ENCODE measurements around the gene POU6F2. TPM values are rescaled to one million over a fixed set of nuclear protein-coding genes. Genes with fewer than 3 reads are reported as not detected.

Gene POU6F2
- total and polyA plus RNA-seq, 4 donors, result 1.1 to 2.0 (median 1.6) TPM

DNA sequence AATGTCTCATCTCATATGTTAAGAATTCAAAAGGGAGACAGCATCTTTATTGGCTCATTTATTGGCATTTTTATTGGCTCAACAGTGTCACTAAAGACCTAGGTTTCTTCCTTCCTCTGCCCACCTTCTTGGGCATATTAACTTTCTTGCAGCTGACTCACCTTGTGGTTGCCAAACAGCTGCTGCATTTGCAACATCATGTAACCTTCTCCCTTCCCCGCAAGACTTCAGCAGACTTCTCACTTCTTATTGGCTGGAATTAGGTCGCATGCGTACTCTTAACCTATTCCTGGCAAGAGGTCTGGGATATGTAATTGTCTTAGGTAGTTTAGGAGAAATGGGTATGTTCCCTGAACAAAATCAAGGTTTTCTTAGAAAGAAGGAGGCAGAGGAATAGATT lies 263.2 kb downstream of the POU6F2 start:
- Histone ChIP-seq H3K4me3 (ENCODE audit: low read depth, low read length) (no peak overlapping the region), H3K36me3 (ENCODE audit: control insufficient read depth, insufficient read depth, low read length) (no peaks in the 10 kb centered on the region), H3K9me3 (ENCODE audit: control insufficient read depth, insufficient read depth, low read length) (no peaks in the 10 kb centered on the region), H3K27ac (ENCODE audit: low read depth, low read length) (no peak overlapping the region), H3K4me1 (ENCODE audit: control insufficient read depth, insufficient read depth, low read length) (no peaks in the 10 kb centered on the region), H3K27me3 (ENCODE audit: control insufficient read depth, insufficient read depth, low read length) (no peaks in the 10 kb centered on the region)
- no peak for DNase-seq (ENCODE audit: low read depth in 4 of 6, low spot score in 6 of 6)
- 100% methylated on average over 2 of the region's 3 CpGs for WGBS (ENCODE audit: insufficient coverage)

DNA sequence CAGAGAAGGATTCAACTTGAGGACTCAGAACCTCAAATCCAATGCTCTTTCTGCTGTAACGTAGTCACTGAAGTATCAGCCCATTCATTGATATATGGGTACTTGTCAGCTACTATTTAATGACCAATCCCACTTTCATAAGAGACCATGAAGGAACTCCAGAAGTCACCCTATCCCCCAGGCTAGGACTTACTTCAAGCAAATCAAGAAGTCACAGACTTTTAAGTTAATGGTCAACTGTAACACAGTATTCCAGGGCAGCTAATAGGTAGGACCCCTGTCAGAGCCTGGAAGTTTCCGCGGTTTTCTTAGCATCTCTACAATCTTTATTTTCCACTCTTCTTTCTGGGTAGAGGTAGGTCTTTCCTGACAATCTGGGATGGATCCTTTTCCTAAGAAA lies 269.9 kb downstream of the POU6F2 start:
- Histone ChIP-seq H3K4me3 (ENCODE audit: low read depth, low read length) (no peak overlapping the region), H3K36me3 (ENCODE audit: control insufficient read depth, insufficient read depth, low read length) (no peaks in the 10 kb centered on the region), H3K27me3 (ENCODE audit: control insufficient read depth, insufficient read depth, low read length) (no peaks in the 10 kb centered on the region), H3K9me3 (ENCODE audit: control insufficient read depth, insufficient read depth, low read length) (no peaks in the 10 kb centered on the region), H3K27ac (ENCODE audit: low read depth, low read length) (no peak overlapping the region), H3K4me1 (ENCODE audit: control insufficient read depth, insufficient read depth, low read length) (no peaks in the 10 kb centered on the region)
- no peak for DNase-seq (ENCODE audit: low read depth in 4 of 6, low spot score in 6 of 6)
- WGBS (ENCODE audit: insufficient coverage), result 100% methylated on average over 1 of the region's 3 CpGs

DNA sequence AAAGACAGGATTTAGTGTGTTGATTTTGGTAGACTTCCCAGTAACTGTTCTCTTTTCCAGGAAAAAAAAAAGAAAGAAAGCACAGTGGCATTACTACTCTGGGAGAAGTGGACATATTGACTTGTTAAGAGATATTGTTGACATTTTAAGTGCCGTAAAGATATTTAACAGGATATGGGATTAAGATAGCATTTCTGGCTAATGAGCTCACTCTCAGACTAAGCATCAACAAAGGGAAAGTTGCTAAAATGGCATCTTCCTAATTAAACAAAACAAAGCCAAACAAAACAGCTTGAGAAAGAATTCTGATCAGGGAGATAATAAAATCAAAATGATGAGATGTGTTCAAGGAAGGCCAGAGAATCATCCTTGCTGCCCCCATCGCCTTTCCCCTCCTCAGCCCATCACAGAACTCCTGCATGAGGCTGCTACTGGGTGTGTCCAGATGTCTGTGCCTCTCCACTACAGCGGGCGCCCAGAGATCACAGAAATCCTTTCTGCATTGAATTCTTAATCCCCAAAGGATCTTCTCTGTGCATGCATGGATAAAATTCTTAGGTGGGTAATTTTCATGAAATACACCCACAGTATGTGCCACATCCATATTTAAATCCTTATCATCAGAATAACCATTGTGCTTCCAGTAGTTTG lies 270.5 kb downstream of the POU6F2 start:
- no peaks in the 10 kb centered on the region for H3K9me3 ChIP-seq (ENCODE audit: control insufficient read depth, insufficient read depth, low read length)
- no peak for DNase-seq (ENCODE audit: low read depth in 4 of 6, low spot score in 6 of 6)
- no peaks in the 10 kb centered on the region for H3K36me3 ChIP-seq (ENCODE audit: control insufficient read depth, insufficient read depth, low read length)
- H3K4me1 ChIP-seq (ENCODE audit: control insufficient read depth, insufficient read depth, low read length), result no peaks in the 10 kb centered on the region
- no peak overlapping the region for H3K27ac ChIP-seq (ENCODE audit: low read depth, low read length)
- H3K4me3 ChIP-seq (ENCODE audit: low read depth, low read length), result no peak overlapping the region
- 100% methylated on average over 1 of the region's 4 CpGs for WGBS (ENCODE audit: insufficient coverage)
- no peaks in the 10 kb centered on the region for H3K27me3 ChIP-seq (ENCODE audit: control insufficient read depth, insufficient read depth, low read length)

DNA sequence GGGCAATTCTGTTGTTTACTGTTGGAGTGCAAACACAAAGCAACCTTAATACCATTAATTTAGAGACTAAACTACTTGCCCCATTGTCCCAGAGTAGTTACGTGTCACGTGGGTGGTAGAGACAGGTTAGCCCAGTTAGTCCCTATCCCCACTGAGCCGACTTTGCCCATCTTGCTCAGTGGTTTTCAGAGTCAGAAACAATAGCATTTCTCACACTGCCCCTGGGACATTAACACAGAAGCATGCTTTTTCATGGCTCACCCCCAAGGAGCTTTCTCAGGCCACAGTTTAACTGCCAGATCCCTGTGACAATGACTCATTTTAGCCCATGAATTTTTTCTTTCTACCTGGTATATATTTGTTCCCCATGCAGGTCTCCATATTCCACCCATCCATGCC lies 271.0 kb downstream of the POU6F2 start:
- Histone ChIP-seq H3K36me3 (ENCODE audit: control insufficient read depth, insufficient read depth, low read length) (no peaks in the 10 kb centered on the region), H3K4me1 (ENCODE audit: control insufficient read depth, insufficient read depth, low read length) (no peaks in the 10 kb centered on the region), H3K27me3 (ENCODE audit: control insufficient read depth, insufficient read depth, low read length) (no peaks in the 10 kb centered on the region), H3K4me3 (ENCODE audit: low read depth, low read length) (no peak overlapping the region), H3K27ac (ENCODE audit: low read depth, low read length) (no peak overlapping the region), H3K9me3 (ENCODE audit: control insufficient read depth, insufficient read depth, low read length) (no peaks in the 10 kb centered on the region)
- WGBS (ENCODE audit: insufficient coverage), result 38% methylated on average over 1 of the region's 3 CpGs
- DNase-seq (ENCODE audit: low read depth in 4 of 6, low spot score in 6 of 6), result no peak

DNA sequence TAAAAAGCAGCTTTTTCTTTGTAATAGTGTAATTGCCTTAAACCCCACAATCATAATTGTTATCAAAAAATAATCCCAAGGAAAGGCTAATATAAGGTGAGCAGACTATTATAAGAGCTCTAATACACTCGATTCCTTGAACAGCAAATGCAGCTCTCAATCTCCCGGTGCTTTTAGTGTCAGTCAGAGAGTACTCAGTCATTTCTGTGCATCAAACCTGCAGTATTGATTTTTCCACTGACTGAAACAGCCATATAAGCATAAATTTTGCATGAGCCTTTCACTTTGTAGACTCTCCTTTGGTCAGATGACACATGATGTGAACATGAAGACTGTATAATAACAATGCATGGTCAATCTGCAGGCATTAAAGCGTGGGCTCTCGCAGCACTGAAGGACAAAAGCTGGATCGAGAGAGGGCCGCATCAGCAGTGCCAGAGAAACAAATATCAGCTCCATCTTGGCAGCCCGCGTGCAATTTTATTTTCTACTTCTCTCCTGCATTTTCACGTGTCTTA lies 272.0 kb downstream of the POU6F2 start:
- Histone ChIP-seq H3K4me3 (ENCODE audit: low read depth, low read length) (no peak overlapping the region), H3K9me3 (ENCODE audit: control insufficient read depth, insufficient read depth, low read length) (no peaks in the 10 kb centered on the region), H3K36me3 (ENCODE audit: control insufficient read depth, insufficient read depth, low read length) (no peaks in the 10 kb centered on the region), H3K27ac (ENCODE audit: low read depth, low read length) (no peak overlapping the region), H3K27me3 (ENCODE audit: control insufficient read depth, insufficient read depth, low read length) (no peaks in the 10 kb centered on the region), H3K4me1 (ENCODE audit: control insufficient read depth, insufficient read depth, low read length) (no peaks in the 10 kb centered on the region)
- DNase-seq (ENCODE audit: low read depth in 4 of 6, low spot score in 6 of 6), result peak in 1 of 6 donors; percentile 66
- WGBS (ENCODE audit: insufficient coverage), result 92% methylated on average over 9 of the region's 9 CpGs

DNA sequence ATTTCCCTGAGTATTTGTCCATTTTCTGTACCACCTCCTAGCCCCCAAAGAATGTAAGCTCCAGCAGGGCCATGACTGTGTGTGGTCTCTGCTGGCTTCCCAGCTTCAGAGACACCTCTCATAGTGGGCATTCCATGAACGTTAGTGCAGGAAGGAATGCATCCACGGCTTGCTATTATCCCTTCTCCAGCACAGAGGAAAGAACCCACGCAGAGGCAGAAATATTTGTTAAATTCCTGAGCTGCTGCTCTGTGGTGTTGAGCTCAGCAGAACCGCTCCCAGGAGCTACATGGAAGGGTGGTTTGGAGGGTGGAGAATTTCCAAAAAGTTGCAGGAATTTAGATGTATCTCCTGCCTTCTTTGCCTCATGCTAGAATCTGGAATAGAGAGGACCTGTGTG lies 275.2 kb downstream of the POU6F2 start:
- 83% methylated on average over 1 of the region's 4 CpGs for WGBS (ENCODE audit: insufficient coverage)
- no peak overlapping the region for H3K4me3 ChIP-seq (ENCODE audit: low read depth, low read length)
- H3K4me1 ChIP-seq (ENCODE audit: control insufficient read depth, insufficient read depth, low read length), result no peaks in the 10 kb centered on the region
- no peak overlapping the region for H3K27ac ChIP-seq (ENCODE audit: low read depth, low read length)
- no peaks in the 10 kb centered on the region for H3K9me3 ChIP-seq (ENCODE audit: control insufficient read depth, insufficient read depth, low read length)
- H3K27me3 ChIP-seq (ENCODE audit: control insufficient read depth, insufficient read depth, low read length), result no peaks in the 10 kb centered on the region
- H3K36me3 ChIP-seq (ENCODE audit: control insufficient read depth, insufficient read depth, low read length), result no peaks in the 10 kb centered on the region
- DNase-seq (ENCODE audit: low read depth in 4 of 6, low spot score in 6 of 6), result no peak

DNA sequence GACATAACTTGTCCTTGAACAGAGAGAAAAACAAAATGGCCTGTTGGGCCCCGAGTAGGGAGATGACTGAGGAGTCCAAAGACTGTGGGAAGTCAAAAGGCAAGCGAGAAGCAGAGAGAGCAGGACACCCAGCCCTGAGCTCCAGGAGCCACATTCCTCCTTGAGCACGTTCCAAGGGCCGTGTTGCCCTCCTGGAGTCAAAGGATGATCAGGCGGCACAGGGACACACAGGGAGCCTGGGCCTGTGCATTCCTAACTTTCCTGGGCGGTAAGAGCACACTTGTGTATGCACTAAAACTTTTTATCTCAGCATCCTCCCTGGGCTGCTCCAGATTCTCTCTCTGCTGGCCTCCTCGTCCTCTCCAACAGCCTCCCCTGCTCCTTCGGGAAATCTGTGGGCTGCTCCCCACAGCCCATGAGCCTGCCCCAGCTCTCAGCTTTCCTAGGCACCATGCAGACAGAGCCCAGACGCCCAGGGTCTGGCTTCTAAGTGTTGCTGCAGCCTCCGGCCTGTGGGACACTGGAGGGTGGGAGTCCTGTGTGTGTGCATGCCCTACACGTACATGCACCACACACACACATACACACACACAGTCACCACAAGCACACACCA lies 281.8 kb downstream of the POU6F2 start:
- DNase-seq (ENCODE audit: low read depth in 4 of 6, low spot score in 6 of 6), result no peak

DNA sequence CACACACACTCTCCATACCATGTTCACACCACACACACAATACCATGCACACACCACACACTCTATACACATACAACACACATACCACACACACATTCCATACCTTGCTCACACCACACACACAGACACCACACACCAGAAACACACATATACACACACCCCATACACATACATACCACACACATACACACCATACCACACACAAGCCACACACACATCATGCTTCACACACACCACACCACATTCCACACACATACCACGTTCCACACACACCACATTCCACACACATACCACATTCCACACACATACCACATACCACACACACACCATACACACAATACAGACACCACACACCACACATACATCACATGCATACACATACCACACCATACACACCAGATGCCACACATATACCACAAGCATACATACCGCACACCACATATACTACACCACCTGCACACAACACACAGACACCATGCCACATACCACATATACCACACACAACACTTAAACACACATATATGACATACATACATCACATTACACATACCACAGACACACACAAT lies 282.7 kb downstream of the POU6F2 start:
- Histone ChIP-seq H3K27ac (ENCODE audit: low read depth, low read length) (no peak overlapping the region), H3K4me3 (ENCODE audit: low read depth, low read length) (no peak overlapping the region), H3K27me3 (ENCODE audit: control insufficient read depth, insufficient read depth, low read length) (no peaks in the 10 kb centered on the region), H3K36me3 (ENCODE audit: control insufficient read depth, insufficient read depth, low read length) (no peaks in the 10 kb centered on the region), H3K4me1 (ENCODE audit: control insufficient read depth, insufficient read depth, low read length) (no peaks in the 10 kb centered on the region), H3K9me3 (ENCODE audit: control insufficient read depth, insufficient read depth, low read length) (no peaks in the 10 kb centered on the region)
- WGBS (ENCODE audit: insufficient coverage), result 93% methylated on average over 2 of the region's 2 CpGs
- DNase-seq (ENCODE audit: low read depth in 4 of 6, low spot score in 6 of 6), result no peak

More for the DNA sequence above, 281.8 kb downstream of the POU6F2 start:
- Histone ChIP-seq H3K9me3 (ENCODE audit: control insufficient read depth, insufficient read depth, low read length) (no peaks in the 10 kb centered on the region), H3K4me3 (ENCODE audit: low read depth, low read length) (no peak overlapping the region), H3K36me3 (ENCODE audit: control insufficient read depth, insufficient read depth, low read length) (no peaks in the 10 kb centered on the region), H3K27ac (ENCODE audit: low read depth, low read length) (no peak overlapping the region), H3K27me3 (ENCODE audit: control insufficient read depth, insufficient read depth, low read length) (no peaks in the 10 kb centered on the region), H3K4me1 (ENCODE audit: control insufficient read depth, insufficient read depth, low read length) (no peaks in the 10 kb centered on the region)
- WGBS (ENCODE audit: insufficient coverage), result 79% methylated on average over 8 of the region's 11 CpGs

DNA sequence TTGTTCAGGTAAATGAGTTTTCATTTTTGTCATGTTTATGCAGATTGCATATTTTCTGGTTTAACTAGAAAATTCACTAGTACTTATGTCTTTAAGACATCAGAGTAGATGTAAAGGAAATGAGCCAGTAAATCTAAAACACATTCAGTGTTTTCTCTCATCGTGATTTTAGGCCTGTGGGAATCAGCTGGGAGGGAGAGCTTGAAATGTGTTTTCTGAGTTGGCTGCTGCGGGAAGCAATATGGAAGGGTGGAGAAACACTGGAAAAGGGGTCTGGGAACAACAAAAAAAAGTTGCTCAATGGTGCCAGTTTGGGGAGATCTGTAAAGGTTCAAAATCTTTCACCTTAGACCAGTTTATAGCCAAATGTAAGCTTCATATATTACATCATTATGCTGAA lies 284.1 kb downstream of the POU6F2 start:
- DNase-seq (ENCODE audit: low read depth in 4 of 6, low spot score in 6 of 6), result peak in 2 of 6 donors; percentile 49 to 55
- no peaks in the 10 kb centered on the region for H3K4me1 ChIP-seq (ENCODE audit: control insufficient read depth, insufficient read depth, low read length)
- H3K36me3 ChIP-seq (ENCODE audit: control insufficient read depth, insufficient read depth, low read length), result no peaks in the 10 kb centered on the region
- H3K9me3 ChIP-seq (ENCODE audit: control insufficient read depth, insufficient read depth, low read length), result no peaks in the 10 kb centered on the region
- H3K27ac ChIP-seq (ENCODE audit: low read depth, low read length), result no peak overlapping the region
- H3K27me3 ChIP-seq (ENCODE audit: control insufficient read depth, insufficient read depth, low read length), result no peaks in the 10 kb centered on the region
- no CpG with 5 or more reads among the region's 2 CpGs for WGBS (ENCODE audit: insufficient coverage)
- H3K4me3 ChIP-seq (ENCODE audit: low read depth, low read length), result no peak overlapping the region

Data from spinal cord (tissue), 10 donors.